ENCODE measurements around the gene TMEM266.

TMEM266 gene

DNA sequence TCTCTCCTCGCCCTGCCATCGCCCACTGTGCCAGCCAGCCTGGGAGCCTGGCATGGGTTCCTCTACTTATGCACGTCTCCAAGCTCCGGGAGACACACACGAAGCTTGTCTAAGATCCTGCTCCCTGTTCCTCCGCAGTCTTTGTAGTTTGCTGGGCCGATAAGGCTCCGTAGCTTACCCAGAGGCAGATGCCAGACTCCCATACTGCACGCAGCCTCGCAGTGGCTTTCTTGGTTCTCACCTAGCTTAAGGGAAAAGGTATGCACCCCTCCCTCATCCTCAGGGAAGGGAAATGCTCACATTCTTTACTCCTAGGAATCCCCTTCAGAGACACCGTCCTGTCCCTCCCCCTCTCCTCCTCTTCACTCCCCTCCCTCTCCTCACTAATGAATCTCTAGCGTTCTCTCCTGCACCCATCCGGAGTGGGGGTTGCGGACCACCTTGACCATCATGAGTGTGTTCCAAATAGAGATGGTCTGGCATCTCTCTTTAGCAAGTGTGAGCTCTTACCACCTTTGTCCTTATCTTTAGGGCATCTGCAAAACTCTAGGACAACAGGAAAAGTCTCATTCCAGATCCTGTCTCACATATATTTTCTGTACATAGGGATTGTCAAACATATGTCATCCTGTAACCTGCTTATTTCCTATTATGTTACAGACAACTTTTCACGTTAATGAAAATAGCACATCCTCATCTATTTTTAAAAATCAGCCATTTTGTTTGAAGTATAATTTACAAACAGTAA lies 56.5 kb downstream of the TMEM266 start:
- no peak for DNase-seq
- in situ Hi-C loops (cut with MboI; ENCODE audit: low pct_unique_long_range_greater_than_20kb, low sequenced_read_pairs) = no loop called here

DNA sequence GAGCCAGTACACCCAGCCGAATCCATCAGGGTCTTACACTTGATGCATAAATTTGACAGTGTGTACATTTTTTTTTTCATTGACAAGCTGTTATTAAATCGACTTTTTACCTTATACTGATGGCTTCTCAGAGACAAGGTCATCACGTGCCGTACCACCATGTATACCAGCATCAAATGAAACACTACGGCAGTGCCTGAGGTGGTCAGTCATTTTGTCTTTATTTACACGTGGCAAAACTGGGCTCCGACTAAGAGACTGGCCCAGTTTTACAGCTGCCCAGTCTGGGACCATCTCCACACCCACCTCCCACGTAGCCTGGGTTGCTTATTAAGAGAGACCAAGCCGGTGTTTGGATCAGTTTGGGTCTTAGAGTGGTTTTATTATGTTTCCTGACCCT lies 57.4 kb downstream of the TMEM266 start:
- in situ Hi-C loops (cut with MboI; ENCODE audit: low pct_unique_long_range_greater_than_20kb, low sequenced_read_pairs) = no loop called here
- no peak for DNase-seq

DNA sequence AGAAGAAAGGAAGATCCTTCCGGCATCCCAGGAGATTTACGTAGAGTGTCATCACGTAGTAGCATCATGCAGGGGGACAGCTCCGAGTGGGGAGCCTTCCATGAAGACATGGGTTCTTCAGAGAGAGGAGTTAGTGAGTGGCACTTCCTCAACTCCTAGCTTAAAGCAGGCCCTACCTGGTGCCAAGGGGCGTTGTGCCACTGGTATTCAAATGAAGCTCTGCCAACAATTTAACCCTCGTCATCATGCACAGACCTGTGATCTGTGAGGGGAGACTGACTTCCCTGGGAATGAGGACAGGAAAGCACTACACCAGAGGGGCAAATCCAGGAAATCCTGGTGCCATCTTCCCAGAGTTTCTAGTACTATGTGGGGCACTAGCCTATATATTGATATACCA lies 59.0 kb downstream of the TMEM266 start:
- DNase-seq = no peak
- in situ Hi-C loops (cut with MboI; ENCODE audit: low pct_unique_long_range_greater_than_20kb, low sequenced_read_pairs) = no loop called here

DNA sequence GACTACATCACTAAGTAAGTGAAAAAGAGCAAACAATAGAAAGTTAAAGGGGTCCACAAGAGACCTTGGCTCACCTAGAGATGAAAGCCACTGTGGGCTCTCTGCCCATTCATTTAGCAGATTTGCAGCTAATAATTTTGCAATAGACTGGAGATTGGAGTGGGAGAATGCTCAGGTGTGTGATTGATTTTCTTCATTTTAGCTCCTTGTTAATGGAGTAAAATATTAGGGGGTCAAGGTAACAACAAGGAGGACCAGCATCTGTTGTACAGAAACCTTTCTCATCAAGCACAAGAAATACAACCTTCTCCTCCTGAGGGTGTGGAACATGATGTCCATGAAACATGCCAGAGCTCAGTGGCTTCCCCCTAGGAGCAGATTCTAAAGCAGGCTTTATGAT lies 63.2 kb downstream of the TMEM266 start:
- in situ Hi-C loops (cut with MboI; ENCODE audit: low pct_unique_long_range_greater_than_20kb, low sequenced_read_pairs) = no loop called here
- DNase-seq = no peak

DNA sequence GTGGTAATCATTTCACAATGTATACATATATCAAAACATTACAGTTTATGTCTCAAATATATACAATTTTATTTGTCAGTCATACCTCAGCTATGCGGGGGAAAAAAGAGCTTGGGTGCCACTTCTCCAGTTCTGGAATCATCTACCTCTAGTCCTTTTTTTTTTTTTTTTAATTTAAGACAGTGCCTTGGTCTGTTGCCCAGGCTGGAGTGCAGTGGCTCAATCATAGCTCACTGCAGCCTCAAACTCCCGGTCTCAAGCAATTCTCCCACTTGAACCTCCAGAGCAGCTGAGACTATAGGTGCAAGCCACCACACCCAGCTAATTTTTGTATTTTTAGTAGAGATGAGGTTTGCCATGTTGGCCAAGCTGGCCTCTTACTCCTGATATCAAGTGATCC lies 67.4 kb downstream of the TMEM266 start:
- in situ Hi-C loops (cut with MboI; ENCODE audit: low pct_unique_long_range_greater_than_20kb, low sequenced_read_pairs) = no loop called here
- DNase-seq = no peak

DNA sequence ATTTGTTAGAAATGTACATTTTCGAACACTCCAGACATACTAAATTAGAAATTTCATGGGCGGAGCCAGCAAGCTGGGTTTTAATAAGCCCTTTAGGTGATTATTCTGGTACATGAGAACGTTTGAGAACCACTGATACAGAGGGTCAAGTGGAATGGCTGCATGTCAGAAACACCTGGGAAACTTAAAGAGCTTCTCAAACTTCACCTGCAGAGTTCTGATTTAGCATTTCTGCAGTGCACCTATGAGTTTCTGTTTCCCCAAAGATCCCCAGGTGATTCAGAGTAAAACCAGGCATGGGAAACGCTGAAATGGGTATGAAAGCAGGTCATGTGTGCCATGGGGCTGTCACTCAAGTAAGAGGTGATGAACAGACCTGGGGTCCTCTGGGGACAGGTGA lies 68.1 kb downstream of the TMEM266 start:
- in situ Hi-C loops (cut with MboI; ENCODE audit: low pct_unique_long_range_greater_than_20kb, low sequenced_read_pairs) = no loop called here
- DNase-seq = no peak

DNA sequence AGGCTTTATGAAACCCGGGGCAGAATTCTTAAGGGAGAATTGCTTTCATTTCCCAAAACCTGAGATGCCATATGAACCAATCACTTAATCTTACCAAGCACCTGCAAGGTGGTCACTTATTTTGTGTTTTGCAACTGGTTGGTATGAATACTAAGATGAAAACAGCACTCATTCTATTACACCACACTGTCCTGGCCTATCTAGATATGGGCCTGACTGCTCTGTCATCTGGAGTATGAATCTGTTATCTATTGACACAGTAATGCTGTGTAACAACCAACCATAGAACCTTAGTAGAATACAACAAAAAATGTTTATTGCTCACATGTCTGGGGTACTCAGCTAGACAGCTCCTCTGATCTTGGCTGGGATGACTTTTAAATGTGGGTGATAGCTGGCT lies 74.8 kb downstream of the TMEM266 start:
- in situ Hi-C loops (cut with MboI; ENCODE audit: low pct_unique_long_range_greater_than_20kb, low sequenced_read_pairs) = no loop called here
- no peak for DNase-seq

DNA sequence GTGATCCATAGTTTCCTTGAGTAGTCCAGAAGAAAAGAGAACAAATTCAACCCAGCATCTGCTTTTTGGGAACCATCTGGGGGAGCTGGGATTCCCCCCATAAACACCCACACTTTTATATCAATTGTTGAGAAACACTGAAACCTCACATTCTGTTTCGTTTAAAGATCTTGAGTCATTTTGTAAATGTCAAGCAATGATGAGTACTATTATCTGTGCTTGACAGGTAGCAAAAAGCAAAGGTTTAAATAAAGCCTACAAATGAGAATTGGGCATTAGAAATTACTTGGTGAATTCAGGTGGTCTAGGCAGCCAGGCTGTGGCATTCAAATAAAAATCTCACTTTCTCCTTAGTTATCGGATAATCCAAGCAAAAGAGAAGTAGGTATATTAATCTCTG lies 75.7 kb downstream of the TMEM266 start:
- DNase-seq = no peak
- in situ Hi-C loops (cut with MboI; ENCODE audit: low pct_unique_long_range_greater_than_20kb, low sequenced_read_pairs) = no loop called here

DNA sequence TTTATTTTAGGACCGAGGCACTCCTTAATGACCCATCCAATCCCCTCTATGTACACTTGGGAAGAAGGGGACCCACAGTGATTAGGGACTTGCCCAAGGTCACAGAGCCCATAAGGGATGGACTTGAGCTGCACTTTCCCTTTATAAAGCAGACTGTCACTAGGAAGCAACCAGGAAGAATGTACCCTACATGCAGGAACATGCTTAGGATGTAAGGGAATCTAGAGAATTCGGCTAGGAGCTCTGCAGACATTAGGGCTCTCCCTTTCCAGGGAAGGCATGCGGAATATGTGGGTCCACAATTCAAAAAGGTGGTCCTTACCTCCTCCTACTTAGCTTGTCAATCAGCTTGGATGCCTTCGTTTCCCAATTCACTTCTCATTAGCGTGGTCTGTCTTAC lies 78.7 kb downstream of the TMEM266 start:
- DNase-seq = no peak
- in situ Hi-C loops (cut with MboI; ENCODE audit: low pct_unique_long_range_greater_than_20kb, low sequenced_read_pairs) = no loop called here

DNA sequence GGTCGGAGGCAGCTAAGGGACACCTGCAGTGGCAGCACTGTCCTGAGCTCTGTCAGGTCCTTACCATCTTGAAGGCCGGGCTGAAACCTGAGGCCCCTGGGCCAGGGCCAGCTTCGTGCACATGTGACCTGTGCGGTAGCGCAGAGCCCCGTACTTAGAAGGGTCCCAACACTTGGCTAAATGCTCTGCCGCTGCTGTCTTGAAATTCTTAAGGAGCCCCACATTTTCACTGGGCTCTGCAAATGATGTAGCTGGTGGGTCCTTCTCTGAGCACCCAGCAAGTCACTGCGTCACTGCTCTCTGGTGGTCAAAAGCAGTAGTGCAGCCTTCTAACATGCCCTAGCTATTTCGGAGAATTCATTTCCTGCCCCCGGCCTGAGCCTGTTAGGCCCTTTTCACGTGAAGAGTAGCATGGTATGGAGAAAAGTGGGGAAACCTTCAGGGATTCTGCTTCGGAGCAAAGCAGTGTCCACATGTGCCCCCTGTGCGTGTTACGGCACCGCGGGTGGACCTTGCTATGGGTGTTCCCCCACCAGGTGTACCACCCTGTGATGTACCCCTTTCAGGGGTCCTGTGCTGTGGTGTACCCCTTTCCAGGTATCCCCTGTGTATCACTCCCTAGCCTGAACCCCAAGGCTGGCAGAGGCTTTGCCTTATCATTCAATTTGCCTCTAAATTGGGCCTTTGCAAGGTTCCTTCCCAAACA lies 79.7 kb downstream of the TMEM266 start:
- DNase-seq = peak; percentile 94
- in situ Hi-C loops (cut with MboI; ENCODE audit: low pct_unique_long_range_greater_than_20kb, low sequenced_read_pairs) = no loop called here

DNA sequence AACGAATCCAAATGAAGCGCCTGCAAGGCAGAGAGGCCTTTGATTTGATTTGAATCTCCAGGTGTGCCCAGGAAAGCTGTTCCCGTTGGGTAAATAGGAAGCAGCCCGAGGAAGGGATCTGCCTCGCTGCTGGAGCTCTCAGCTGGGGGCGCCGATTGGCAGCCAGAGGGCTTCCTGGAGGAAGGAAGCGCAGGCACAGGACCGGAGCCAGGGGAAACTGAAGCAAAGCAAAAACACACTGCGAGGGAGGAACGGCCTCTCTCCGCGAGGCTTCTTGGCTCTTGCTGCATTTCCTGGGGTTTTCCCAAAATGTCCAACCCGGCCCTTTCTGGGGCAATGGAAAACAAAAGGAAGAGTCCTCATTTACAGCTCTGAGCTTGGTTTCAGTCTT lies 80.3 kb downstream of the TMEM266 start:
- no peak for DNase-seq
- in situ Hi-C loops (cut with MboI; ENCODE audit: low pct_unique_long_range_greater_than_20kb, low sequenced_read_pairs) = no loop called here

DNA sequence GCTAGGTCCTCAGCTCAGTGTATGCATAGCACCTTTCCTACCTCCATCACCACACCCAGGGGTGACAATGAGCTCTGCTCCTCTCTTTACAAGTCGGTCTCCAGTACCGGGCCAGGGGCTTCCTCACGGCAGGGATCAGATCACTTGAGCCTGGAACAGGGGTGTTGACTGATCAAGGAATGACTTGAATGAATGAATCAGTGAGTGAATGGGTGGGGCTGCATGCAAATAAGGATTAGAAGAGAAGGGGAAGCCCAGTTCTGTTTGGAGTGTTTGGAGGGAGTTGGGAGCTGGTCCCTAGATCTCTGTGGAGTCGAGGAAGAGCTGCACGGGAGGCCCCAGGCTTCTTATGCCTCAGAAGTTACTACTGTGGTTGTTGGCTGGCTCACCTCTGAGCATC lies 87.0 kb downstream of the TMEM266 start:
- no peak for DNase-seq
- in situ Hi-C loops (cut with MboI; ENCODE audit: low pct_unique_long_range_greater_than_20kb, low sequenced_read_pairs) = no loop called here

DNA sequence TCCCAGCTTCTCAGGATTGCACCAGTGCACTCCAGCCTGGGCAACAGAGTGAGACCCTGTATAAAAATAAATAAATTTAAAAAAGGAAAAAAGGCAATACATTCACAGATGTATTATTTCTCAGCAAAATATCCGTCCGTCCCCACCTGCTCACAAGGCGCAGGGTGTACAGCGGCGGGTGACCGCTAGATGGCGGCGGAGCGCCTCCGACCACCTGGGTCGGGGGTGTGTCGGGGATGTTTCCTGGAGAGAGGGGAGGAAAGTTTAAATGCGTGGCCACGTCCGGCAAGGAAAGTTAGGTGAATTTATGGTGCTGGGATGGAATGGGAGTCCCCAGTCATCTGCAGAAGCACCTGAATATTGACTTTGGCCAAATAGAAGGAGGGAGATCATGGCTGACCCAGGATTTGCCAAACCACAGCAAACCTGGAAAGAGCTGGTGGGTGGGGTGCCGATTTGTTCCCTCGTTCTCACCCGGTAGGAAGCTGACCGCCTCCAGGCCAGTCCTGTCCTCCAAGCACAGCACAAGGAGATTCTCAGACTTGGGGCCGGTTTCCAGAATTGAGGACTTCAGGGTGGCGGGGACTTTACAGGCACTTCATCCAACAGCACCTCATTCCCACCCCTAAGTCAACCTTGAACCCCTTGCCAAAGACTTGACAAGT lies 88.3 kb downstream of the TMEM266 start:
- DNase-seq = peak; percentile 84
- in situ Hi-C loops (cut with MboI; ENCODE audit: low pct_unique_long_range_greater_than_20kb, low sequenced_read_pairs) = no loop called here

DNA sequence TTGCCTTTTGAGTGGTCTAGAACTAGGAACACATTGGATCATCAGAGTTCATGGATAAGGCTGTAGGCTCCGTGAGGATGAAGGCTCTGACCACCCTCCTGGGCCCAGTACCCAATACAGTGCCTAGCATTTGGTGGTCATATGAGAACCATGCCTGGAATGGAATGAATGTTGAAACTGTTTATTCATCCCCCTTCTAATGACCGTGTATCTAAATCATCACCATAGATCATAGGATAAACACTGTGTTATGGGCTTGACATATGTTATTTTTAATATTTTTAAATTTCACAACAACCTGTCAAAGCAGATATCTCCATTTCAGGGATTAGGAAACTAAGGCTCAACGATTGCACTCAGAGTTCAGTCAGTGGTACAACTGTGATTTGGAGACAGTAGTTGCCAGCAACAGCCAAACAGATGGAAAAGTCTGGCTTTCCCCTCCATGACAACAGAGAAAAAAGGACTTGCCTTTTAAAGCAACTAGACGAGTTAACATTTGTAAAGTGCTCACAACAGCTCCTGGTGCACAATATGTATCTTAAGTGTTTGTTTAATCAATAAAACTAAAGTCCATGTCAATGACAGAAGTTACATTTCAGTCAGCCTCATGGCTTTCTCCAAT lies 89.6 kb downstream of the TMEM266 start:
- in situ Hi-C loops (cut with MboI; ENCODE audit: low pct_unique_long_range_greater_than_20kb, low sequenced_read_pairs) = no loop called here
- DNase-seq = no peak

DNA sequence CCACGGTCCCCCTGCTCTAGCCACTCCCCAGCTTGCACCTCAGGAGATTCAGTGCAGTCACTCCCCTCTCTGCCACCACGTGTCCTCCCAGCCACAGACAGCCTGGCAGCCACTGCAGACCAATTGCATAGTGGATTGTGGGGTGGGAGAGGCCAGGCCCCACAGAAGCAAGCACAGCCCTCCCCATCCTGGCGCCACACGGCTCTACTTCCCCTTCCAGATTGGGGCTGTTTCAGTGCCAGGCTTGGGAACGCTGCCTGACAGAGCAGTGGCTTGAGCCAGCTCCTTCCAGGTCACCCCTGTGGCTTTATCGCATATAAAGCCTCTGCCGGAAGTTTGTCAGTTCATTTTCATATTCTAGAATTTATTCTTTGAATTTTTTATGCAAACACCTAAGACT lies 90.7 kb downstream of the TMEM266 start:
- DNase-seq = peak; percentile 88

DNA sequence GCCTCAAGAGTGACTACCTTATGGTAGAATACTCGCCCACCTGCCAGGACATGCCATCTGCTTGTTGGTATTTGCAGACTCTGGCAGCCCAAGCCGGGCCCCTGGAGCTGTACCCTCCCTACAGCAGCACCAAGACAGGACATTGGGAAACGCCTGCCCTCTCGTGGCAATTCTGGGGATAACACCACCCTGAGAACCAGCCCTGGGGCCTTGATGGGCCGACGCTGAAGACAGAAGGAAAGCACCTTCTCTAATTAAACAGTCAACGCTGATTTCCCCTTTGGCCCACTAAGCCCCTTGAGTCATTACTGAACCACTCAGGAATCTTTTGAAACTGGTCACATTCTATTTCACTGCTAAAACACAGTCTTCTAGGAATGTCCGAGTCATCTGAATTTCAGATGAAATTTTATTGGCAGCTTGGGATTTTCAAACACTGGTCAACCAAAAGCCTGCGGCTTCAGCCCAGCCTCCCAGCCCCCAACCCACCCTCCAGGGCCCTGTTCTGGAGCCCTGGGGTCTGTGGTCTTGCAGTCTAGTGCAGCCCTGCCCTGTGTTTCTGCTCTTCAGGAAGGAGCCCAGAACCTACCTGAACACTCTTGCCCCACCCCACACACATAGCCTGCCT lies 91.3 kb downstream of the TMEM266 start:
- in situ Hi-C loops (cut with MboI; ENCODE audit: low pct_unique_long_range_greater_than_20kb, low sequenced_read_pairs) = no loop called here
- peak; percentile 95 for DNase-seq

More for the DNA sequence above, 90.7 kb downstream of the TMEM266 start:
- in situ Hi-C loops (cut with MboI; ENCODE audit: low pct_unique_long_range_greater_than_20kb, low sequenced_read_pairs) = no loop called here

DNA sequence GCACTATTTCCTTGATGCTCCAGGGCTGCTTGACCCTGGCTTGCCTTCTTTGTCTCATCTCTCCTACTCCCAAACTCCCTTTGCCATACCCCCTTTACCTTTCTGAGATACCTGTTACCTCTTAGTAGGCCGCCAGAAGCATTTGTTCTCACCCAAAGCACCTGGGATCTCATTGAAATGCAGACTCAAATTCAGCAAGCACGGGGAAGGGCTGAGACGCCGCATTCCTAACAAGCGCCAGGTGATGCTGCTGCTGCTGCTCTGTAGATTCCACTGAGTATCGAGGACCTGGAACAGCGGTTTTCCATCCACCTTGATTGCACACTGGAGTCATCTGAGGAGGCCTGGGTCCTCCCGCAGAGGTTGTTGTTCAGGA lies 91.8 kb downstream of the TMEM266 start:
- in situ Hi-C loops (cut with MboI; ENCODE audit: low pct_unique_long_range_greater_than_20kb, low sequenced_read_pairs) = no loop called here
- DNase-seq = no peak

DNA sequence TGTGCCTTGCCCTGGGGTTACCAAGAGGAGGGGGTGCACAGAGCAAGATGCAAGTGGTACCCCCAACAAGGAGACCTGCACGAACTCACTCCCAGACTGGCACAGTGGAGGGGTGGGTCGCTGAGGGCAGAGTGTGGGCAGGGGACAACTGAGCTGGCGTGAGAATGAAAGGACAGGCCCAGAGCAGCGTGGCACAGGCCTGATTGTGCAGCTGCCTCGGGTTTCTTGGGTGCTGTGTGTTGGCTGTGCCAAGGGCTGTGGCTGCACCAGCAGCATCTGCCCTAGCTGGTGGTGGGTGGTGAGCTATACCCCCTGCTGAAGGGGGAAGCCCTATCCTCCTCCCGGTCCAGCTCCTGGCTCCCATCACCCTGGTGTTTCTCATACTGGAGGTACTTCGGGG lies 92.4 kb downstream of the TMEM266 start:
- in situ Hi-C loops (cut with MboI; ENCODE audit: low pct_unique_long_range_greater_than_20kb, low sequenced_read_pairs) = no loop called here
- DNase-seq = no peak

DNA sequence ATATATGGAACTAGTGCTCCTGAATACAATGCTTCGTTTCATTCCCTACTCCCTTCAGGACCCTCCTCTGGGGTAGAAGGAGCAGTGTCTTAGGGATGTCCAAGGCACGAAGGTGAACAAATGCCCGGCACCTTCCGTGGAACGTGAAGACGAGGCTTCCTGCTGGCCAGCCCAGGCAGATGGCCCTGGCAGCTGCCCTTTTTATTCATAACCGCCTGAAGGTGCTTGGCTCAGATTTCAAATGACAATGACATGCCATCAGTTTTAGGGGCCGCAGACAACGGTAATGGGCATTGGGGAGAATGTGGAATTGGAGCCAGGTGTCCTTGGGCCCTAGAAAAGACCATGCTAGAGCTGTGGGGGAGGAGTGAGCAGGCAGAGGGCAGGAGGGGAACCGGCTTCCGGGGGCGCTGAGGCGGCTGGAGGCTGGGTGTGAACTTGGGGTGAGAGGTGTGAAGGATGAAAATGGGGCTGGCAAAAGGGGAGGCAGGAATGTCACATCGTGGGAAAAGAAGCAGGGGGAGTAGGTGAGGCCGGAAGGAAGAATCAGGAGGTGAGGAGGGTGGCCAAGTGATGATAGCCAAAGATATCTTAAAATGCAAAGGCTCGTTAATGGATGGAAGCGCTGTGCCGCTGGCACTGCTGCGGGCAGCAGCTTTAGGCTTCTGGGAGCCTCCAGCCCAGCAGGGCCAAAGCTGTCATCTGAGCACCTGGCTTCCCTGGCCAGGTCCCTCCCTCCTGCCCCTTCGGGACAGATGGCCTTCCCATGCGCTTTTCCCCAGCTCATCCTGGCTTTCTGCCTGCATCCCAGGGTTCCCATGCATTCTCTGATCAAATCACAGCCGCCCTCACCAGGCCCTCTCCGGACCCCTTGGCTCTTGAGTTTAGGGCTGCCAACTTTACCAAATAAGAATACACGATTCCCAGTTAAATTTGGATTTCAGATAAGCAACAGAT lies 93.7 kb downstream of the TMEM266 start:
- no peak for DNase-seq
- in situ Hi-C loops (cut with MboI; ENCODE audit: low pct_unique_long_range_greater_than_20kb, low sequenced_read_pairs) = no loop called here
